Stromal cell of bone marrow (primary cell): Measurements from ENCODE around the gene GPR84.
"Not testable (repeated sequence)": the region's sequence is repeated elsewhere in the genome, so short reads cannot be mapped to it uniquely, and the experiment has no call there.

Experiments used
- DNase-seq: peaks from one replicate; pipeline ENCODE4 v3.0.0-alpha.2; 2012; ENCODE audit warnings: low read depth

GPR84 gene

GRCh38 chr12:54325442-54326109 is 38.7 kb downstream of the GPR84 start:
- DNase-seq, result not testable (repeated sequence)

GRCh38 chr12:54324617-54325441 is 39.5 kb downstream of the GPR84 start, which contains the start of gene COPZ1:
COPZ1 (plus strand) TSS chr12:54325131; CDS start chr12:54325164, 33 bp downstream.
- DNase-seq, result peak; percentile 100

- no peak for DNase-seq
Measured at GRCh38 chr12:54321363-54321762, 42.9 kb downstream of the GPR84 start.
